HL-60 (cell line): Measurements from ENCODE around the gene SEC24B.

ENCODE experiments used
- CTCF ChIP-seq: IDR thresholded peaks from one replicate; pipeline ENCODE4 v1.5.1; 2011; ENCODE audit warnings: low read length, control low read depth, inconsistent platforms; ENCODE audit not compliant: insufficient read depth
- GABPA ChIP-seq: IDR thresholded peaks from 2 replicates; pipeline ENCODE4 v1.6.1; 2012; ENCODE audit warnings: low read depth

GRCh38 chr4:109434007-109434971, 674 bp downstream of the SEC24B start:
- TF ChIP-seq CTCF, result no peak
- no peak for TF ChIP-seq GABPA
